Stimulated activated naive B cell treated with anti-CD40 and anti-IgM and Interleukin-4, amounts not matched to agents 10 μg/mL and 1 μg/mL and 100 μg/mL, for 72 hours (primary cell): ENCODE data around the gene IDS.
"Not testable (repeated sequence)": the region's sequence is repeated elsewhere in the genome, so short reads cannot be mapped to it uniquely, and the experiment has no call there.

Experiments
- ATAC-seq, 2 donors: fragments of 150-1000 bp; cut with Tn5 transposase; replicated peaks; 2 replicates each; pipeline ENCODE4 v1.10.0; 2021; ENCODE audit warnings: moderate library complexity in 1 of 2
- DNase-seq: peaks from one replicate; pipeline ENCODE4 v3.0.0; 2021
- H3K27ac Mint-ChIP-seq: one replicate; pipeline ENCODE4 v1.8.0; 2022; ENCODE audit warnings: mild to moderate bottlenecking, mixed read lengths
- H3K27me3 Mint-ChIP-seq, 2 donors: one replicate each; pipeline ENCODE4 v1.8.0; 2022; ENCODE audit warnings: mixed read lengths in 2 of 2
- H3K36me3 Mint-ChIP-seq, 2 donors: one replicate each; pipeline ENCODE4 v1.8.0; 2022; ENCODE audit warnings: mixed read lengths in 2 of 2, mild to moderate bottlenecking in 1 of 2
- H3K4me1 Mint-ChIP-seq, 2 donors: one replicate each; pipeline ENCODE4 v1.8.0; 2022; ENCODE audit warnings: mixed read lengths in 2 of 2, mild to moderate bottlenecking in 1 of 2
- H3K4me3 Mint-ChIP-seq, 2 donors: one replicate each; pipeline ENCODE4 v1.8.0; 2022; ENCODE audit warnings: mild to moderate bottlenecking in 2 of 2, mixed read lengths in 2 of 2, moderate library complexity in 1 of 2
- H3K9me3 Mint-ChIP-seq, 2 donors: one replicate each; pipeline ENCODE4 v1.8.0; 2022; ENCODE audit warnings: mixed read lengths in 2 of 2, mild to moderate bottlenecking in 1 of 2

Gene IDS

GRCh38 chrX:149498767-149499166 is 6.3 kb downstream of the IDS start:
- peaks cover 6% of the 10 kb centered on the region in 2 donors for H3K4me1 Mint-ChIP-seq

GRCh38 chrX:149497626-149498025 is 7.5 kb downstream of the IDS start:
- Mint-ChIP-seq H3K4me3 (no peak overlapping the region), H3K36me3 (peaks cover 22 to 29% of the 10 kb centered on the region in 2 donors), H3K27ac (no peak overlapping the region), H3K4me1 (peaks cover 6% of the 10 kb centered on the region in 2 donors), H3K27me3 (no peaks in the 10 kb centered on the region), H3K9me3 (no peaks in the 10 kb centered on the region)
- DNase-seq (no peak), ATAC-seq (no peak)

More at GRCh38 chrX:149498767-149499166, 6.3 kb downstream of the IDS start:
- DNase-seq (no peak), ATAC-seq (no peak)
- H3K27ac Mint-ChIP-seq = no peak overlapping the region
- H3K27me3 Mint-ChIP-seq = no peaks in the 10 kb centered on the region
- no peaks in the 10 kb centered on the region for H3K9me3 Mint-ChIP-seq
- H3K4me3 Mint-ChIP-seq = no peak overlapping the region
- peaks cover 22 to 29% of the 10 kb centered on the region in 2 donors for H3K36me3 Mint-ChIP-seq

- Mint-ChIP-seq H3K36me3 (peaks cover 22 to 29% of the 10 kb centered on the region in 2 donors), H3K4me3 (no peak overlapping the region), H3K9me3 (no peaks in the 10 kb centered on the region), H3K4me1 (peaks cover 6% of the 10 kb centered on the region in 2 donors), H3K27ac (no peak overlapping the region), H3K27me3 (no peaks in the 10 kb centered on the region)
- DNase-seq (no peak), ATAC-seq (no peak)
Observed at GRCh38 chrX:149497054-149497453, 8.1 kb downstream of the IDS start.

GRCh38 chrX:149495573-149496071 is 9.5 kb downstream of the IDS start:
- peaks cover 24 to 28% of the 10 kb centered on the region in 2 donors for H3K36me3 Mint-ChIP-seq
- peaks cover 2 to 4% of the 10 kb centered on the region in 2 donors for H3K4me1 Mint-ChIP-seq
- ATAC-seq (no peak), DNase-seq (no peak)
- H3K4me3 Mint-ChIP-seq = no peak overlapping the region
- H3K27ac Mint-ChIP-seq = no peak overlapping the region
- H3K9me3 Mint-ChIP-seq = no peaks in the 10 kb centered on the region
- H3K27me3 Mint-ChIP-seq = no peaks in the 10 kb centered on the region

GRCh38 chrX:149494844-149495565 is 10.1 kb downstream of the IDS start:
- Mint-ChIP-seq H3K27me3 (no peaks in the 10 kb centered on the region), H3K4me3 (no peak overlapping the region), H3K4me1 (no peaks in the 10 kb centered on the region), H3K9me3 (no peaks in the 10 kb centered on the region), H3K36me3 (peaks cover 26 to 27% of the 10 kb centered on the region in 2 donors), H3K27ac (no peak overlapping the region)
- ATAC-seq (no peak), DNase-seq (no peak)

- no peak overlapping the region for H3K27ac Mint-ChIP-seq
- no peaks in the 10 kb centered on the region for H3K9me3 Mint-ChIP-seq
- DNase-seq (no peak), ATAC-seq (no peak)
- H3K4me3 Mint-ChIP-seq = no peak overlapping the region
- H3K4me1 Mint-ChIP-seq = no peaks in the 10 kb centered on the region
- no peaks in the 10 kb centered on the region for H3K27me3 Mint-ChIP-seq
- peaks cover 25 to 30% of the 10 kb centered on the region in 2 donors for H3K36me3 Mint-ChIP-seq
Observed at GRCh38 chrX:149493567-149494562, 11.2 kb downstream of the IDS start.

GRCh38 chrX:149491812-149492211 is 13.3 kb downstream of the IDS start:
- no peaks in the 10 kb centered on the region for H3K27me3 Mint-ChIP-seq
- peak overlapping the region; percentile 47 for H3K27ac Mint-ChIP-seq
- no peaks in the 10 kb centered on the region for H3K9me3 Mint-ChIP-seq

GRCh38 chrX:149490100-149490499 is 15.0 kb downstream of the IDS start:
- Mint-ChIP-seq H3K27ac (no peak overlapping the region), H3K4me3 (no peak overlapping the region), H3K36me3 (peaks cover 19 to 32% of the 10 kb centered on the region in 2 donors), H3K27me3 (no peaks in the 10 kb centered on the region), H3K9me3 (no peaks in the 10 kb centered on the region), H3K4me1 (peaks cover 0 to 2% of the 10 kb centered on the region in 2 donors)
- no peak for DNase-seq
- ATAC-seq = no peak

More at GRCh38 chrX:149491812-149492211, 13.3 kb downstream of the IDS start:
- no peak for DNase-seq
- no peak for ATAC-seq
- H3K4me3 Mint-ChIP-seq = no peak overlapping the region
- peaks cover 17 to 25% of the 10 kb centered on the region in 2 donors for H3K36me3 Mint-ChIP-seq
- H3K4me1 Mint-ChIP-seq = peaks cover 0 to 2% of the 10 kb centered on the region in 2 donors

GRCh38 chrX:149488411-149489052 is 16.6 kb downstream of the IDS start:
- not testable (repeated sequence) for H3K4me3 Mint-ChIP-seq, H3K4me1 Mint-ChIP-seq, ATAC-seq, H3K27ac Mint-ChIP-seq, H3K9me3 Mint-ChIP-seq, H3K27me3 Mint-ChIP-seq, DNase-seq
- H3K36me3 Mint-ChIP-seq = peaks cover 20 to 34% of the 10 kb centered on the region in 2 donors

- H3K27me3 Mint-ChIP-seq, ATAC-seq, H3K4me3 Mint-ChIP-seq, DNase-seq, H3K9me3 Mint-ChIP-seq, H3K4me1 Mint-ChIP-seq, H3K27ac Mint-ChIP-seq: not testable (repeated sequence)
- H3K36me3 Mint-ChIP-seq = peaks cover 20 to 35% of the 10 kb centered on the region in 2 donors
Observed at GRCh38 chrX:149488008-149488407, 17.1 kb downstream of the IDS start.

DNA sequence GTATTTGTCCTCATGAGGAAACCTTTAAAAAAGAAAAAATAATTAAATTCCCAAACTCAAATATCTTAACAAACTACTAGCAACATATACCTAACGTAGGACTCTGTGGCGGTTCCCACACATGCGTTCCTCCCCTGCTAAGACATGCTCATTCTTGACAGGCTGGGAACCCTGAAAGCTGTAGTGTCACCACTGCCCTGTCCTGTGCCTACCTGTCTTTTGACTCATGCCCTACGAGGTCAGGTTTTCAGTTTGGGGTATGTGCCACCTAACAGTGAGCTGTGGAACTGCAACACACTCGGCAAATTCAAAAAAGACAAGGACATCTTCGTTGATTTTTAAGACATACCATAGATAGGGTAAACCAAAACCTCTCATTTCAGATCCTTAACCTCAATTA is 17.8 kb downstream of the IDS start:
- no peak for DNase-seq
- Mint-ChIP-seq H3K4me1 (peaks cover 0 to 2% of the 10 kb centered on the region in 2 donors), H3K9me3 (no peaks in the 10 kb centered on the region), H3K27me3 (no peaks in the 10 kb centered on the region), H3K4me3 (no peak overlapping the region), H3K36me3 (peaks cover 20 to 35% of the 10 kb centered on the region in 2 donors), H3K27ac (no peak overlapping the region)
- peak; percentile 61 to 68 for ATAC-seq

DNA sequence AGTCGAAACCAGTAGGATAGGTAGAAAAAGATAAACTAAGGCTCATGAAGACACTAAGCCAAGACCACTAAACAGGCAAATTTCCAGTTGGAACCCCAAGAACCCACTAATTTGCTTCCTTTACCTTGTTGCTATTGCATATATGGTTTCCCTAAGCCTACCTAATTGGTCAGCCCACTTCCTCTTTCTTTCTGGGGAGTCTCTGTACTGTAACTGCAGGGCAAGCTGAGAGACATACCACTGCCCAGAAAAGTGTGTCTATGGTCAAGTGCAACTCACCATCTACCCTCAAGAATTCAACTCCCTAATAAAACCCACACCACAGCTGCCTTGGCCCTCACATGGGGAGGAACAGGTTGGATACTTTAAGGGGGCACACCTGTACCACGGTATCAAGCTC is 28.6 kb downstream of the IDS start:
- DNase-seq = no peak
- Mint-ChIP-seq H3K4me3 (no peak overlapping the region), H3K27ac (no peak overlapping the region), H3K4me1 (peaks cover 0 to 4% of the 10 kb centered on the region in 2 donors), H3K27me3 (peaks cover 0 to 3% of the 10 kb centered on the region in 2 donors), H3K9me3 (no peaks in the 10 kb centered on the region), H3K36me3 (peaks cover 18 to 25% of the 10 kb centered on the region in 2 donors)
- ATAC-seq = no peak

DNA sequence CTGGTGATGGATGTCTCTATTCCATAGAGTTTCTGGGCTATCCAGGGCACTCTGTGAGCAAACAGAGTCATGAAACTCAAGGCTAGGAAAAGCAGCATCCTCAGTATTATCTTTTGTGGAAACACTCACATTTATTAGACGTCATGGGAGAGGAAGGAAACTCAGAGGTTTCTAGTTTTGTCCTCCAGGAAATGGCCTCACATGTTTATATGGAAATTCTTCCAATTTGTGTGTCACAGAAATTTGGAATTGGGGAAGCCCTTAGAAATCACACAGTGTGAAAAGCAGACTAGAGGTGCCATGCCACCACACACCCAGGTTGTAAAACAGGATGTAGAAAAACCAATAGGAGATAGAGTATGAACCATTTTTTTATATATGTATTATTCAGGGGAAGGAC is 31.1 kb downstream of the IDS start:
- DNase-seq (no peak), ATAC-seq (no peak)
- Mint-ChIP-seq H3K36me3 (peaks cover 8 to 14% of the 10 kb centered on the region in 2 donors), H3K27me3 (peaks cover 0 to 8% of the 10 kb centered on the region in 2 donors), H3K4me1 (peaks cover 3 to 4% of the 10 kb centered on the region in 2 donors), H3K4me3 (no peak overlapping the region), H3K27ac (no peak overlapping the region), H3K9me3 (no peaks in the 10 kb centered on the region)

- ATAC-seq (no peak), DNase-seq (no peak)
- Mint-ChIP-seq H3K27ac (no peak overlapping the region), H3K4me1 (peaks cover 3 to 4% of the 10 kb centered on the region in 2 donors), H3K9me3 (no peaks in the 10 kb centered on the region), H3K4me3 (no peak overlapping the region), H3K27me3 (peaks cover 0 to 8% of the 10 kb centered on the region in 2 donors), H3K36me3 (peaks cover 8 to 13% of the 10 kb centered on the region in 2 donors)
Observed at GRCh38 chrX:149473092-149473491, 32.0 kb downstream of the IDS start.
